ENCODE data around the gene CAMSAP1.
A peak's percentile ranks its signal among the peaks of the same experiment; 100 is the strongest.
"Not testable (repeated sequence)": the region's sequence is repeated elsewhere in the genome, so short reads cannot be mapped to it uniquely, and the experiment has no call there.

Gene CAMSAP1, protein sequence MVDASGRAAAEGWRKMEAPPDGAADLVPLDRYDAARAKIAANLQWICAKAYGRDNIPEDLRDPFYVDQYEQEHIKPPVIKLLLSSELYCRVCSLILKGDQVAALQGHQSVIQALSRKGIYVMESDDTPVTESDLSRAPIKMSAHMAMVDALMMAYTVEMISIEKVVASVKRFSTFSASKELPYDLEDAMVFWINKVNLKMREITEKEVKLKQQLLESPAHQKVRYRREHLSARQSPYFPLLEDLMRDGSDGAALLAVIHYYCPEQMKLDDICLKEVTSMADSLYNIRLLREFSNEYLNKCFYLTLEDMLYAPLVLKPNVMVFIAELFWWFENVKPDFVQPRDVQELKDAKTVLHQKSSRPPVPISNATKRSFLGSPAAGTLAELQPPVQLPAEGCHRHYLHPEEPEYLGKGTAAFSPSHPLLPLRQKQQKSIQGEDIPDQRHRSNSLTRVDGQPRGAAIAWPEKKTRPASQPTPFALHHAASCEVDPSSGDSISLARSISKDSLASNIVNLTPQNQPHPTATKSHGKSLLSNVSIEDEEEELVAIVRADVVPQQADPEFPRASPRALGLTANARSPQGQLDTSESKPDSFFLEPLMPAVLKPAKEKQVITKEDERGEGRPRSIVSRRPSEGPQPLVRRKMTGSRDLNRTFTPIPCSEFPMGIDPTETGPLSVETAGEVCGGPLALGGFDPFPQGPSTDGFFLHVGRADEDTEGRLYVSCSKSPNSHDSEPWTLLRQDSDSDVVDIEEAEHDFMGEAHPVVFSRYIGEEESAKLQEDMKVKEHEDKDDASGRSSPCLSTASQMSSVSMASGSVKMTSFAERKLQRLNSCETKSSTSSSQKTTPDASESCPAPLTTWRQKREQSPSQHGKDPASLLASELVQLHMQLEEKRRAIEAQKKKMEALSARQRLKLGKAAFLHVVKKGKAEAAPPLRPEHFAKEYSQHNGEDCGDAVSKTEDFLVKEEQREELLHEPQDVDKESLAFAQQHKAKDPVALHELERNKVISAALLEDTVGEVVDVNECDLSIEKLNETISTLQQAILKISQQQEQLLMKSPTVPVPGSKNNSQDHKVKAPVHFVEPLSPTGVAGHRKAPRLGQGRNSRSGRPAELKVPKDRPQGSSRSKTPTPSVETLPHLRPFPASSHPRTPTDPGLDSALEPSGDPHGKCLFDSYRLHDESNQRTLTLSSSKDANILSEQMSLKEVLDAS (N-terminal part only)

DNA sequence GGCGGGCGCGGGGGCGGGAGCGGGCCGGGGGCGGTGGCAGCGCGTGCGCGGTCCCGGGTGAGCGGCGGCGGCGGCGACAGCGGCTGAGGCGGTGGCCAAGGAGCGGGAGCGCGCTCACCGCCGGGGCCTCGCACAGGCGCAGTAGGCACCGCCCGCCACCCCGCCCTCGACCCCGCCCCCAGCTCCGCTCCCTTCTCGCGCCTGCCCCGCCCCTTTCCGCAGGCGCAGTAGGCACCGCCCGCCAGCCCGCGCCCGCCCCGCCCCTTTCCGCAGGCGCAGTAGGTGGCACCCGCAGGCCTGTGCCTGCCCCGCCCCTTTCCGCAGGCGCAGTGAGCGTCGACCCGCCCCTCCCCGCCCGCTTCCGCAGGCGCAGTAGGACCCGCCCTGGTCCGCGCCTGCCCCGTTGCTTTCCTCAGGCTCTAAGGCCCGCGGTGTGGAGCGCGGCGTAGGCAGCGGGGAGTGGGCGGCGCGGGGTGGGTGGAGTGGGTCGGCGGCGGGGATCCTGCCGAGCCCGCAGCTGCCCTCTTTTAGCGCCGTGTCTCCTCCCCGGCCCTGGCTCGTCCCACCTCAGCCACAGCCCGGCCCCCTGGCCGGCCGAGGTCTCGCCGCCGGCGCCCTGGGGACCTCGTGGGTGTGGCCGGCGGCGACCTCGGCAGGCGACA is at the start of gene CAMSAP1:
Gene CAMSAP1 (minus strand): TSS at position 116 of the 662 bp plus-strand sequence. CDS start 387 bp downstream, outside the sequence.
- TF ChIP-seq CTCF (IDR thresholded peaks at IDR 0.05; ENCODE audit: low read depth, low read length, missing control alignments) = no peak
- H3K4me3 ChIP-seq (ENCODE audit: low read depth, low read length) = peak within 1 kb of the TSS; percentile 69
- in situ Hi-C loops (cut with HindIII; ENCODE audit: low sequenced_read_pairs) = no loop called here
- peak; percentile 72 for DNase-seq (ENCODE audit: low read depth)

DNA sequence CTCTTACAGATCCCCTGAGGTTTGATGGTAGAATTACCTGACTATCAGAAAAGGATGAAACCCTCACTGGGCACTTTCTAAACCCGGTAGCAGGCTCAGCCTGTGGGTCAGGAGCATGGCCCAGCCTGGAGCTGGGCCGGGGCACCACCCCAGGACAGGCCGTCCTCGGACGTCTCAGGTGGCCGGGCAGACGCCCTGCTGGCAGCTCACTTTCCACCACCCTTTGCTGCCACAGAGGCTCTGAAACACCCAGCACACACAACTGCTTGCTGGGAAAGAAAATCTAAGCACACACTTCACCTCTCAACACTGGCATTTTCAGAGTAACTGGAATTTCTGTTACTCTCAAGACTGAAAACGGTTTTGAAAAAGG is 49.4 kb upstream of the CAMSAP1 start:
- in situ Hi-C loops (cut with HindIII; ENCODE audit: low sequenced_read_pairs) = loop anchor here (10.0 kb wide), 1 partner anchor 242 kb away; no protein-coding TSS in a partner anchor

DNA sequence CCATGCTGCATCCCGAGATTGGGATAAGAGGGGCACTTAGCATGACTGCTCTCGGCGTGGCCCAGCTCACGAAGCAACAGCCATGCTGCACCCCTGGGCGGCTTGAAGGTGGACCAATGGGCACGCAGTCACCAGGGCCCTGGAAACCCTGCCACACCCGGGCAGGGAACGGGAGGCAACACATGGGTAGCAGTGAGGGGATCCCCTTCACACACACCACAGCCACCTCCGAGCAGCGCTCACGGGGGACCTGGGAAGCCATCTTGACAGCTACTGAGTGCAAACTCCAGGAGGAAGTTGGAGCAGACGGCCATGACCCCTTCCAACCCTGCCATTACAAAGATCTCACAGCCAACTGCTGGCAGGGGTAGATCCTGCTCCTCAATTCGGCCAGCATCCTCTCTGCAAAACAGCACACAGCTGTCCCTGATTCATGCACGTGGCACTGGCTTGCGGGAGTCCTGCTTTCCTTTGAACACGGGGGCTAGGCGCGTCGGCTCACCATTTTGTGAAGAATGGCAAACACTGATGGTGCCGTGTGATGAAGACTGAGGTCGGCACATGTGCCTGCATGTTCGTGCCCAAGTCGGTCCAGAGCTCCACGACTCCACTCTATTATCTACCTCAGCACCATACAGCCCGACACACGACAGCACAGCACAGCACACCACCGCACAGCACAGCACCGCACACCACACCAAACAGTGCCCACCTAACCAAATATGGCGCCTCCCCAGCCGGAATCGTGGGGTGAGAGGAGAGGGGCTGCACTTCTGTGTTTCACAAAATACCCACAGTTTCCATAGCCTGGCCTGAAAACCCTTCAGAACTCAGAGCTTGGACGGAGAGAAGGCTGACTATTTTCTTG is 48.8 kb upstream of the CAMSAP1 start:
- no peak for DNase-seq (ENCODE audit: low read depth)
- no peak overlapping the region for H3K4me3 ChIP-seq (ENCODE audit: low read depth, low read length)
- in situ Hi-C loops (cut with HindIII; ENCODE audit: low sequenced_read_pairs) = loop anchor here (10.0 kb wide), 1 partner anchor 241 kb away; no protein-coding TSS in a partner anchor
- no peak for TF ChIP-seq CTCF (IDR thresholded peaks at IDR 0.05; ENCODE audit: low read depth, low read length, missing control alignments)

More for the DNA sequence above, 49.4 kb upstream of the CAMSAP1 start:
- DNase-seq (ENCODE audit: low read depth) = no peak
- H3K4me3 ChIP-seq (ENCODE audit: low read depth, low read length) = no peak overlapping the region
- TF ChIP-seq CTCF (IDR thresholded peaks at IDR 0.05; ENCODE audit: low read depth, low read length, missing control alignments) = no peak

DNA sequence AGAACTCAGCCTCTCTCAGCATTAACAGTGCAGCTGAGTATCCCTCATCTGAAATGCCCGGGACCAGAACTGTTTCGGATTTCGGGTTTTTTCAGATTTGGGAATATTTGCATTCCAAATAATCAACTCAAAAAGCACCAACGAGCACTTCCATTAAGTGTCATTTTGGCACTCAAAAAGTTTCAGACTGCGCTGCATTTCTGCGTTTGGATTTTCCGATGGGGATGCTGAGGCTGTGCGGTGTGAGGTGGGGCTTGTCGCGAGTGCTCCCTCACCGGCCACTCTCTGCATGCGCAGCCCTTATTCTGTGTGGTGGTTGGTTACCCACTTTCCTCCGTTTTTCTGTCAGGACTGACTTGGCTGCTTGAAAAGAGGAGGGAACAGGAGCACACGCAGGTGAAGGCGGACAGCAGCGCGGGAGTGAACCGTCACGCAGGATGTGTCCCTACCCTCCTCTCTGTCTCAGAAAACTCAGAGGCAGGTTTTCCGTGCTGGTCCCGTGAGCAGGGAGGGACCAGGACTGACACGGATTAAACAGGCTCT is 45.4 kb upstream of the CAMSAP1 start:
- TF ChIP-seq CTCF (IDR thresholded peaks at IDR 0.05; ENCODE audit: low read depth, low read length, missing control alignments) = no peak
- in situ Hi-C loops (cut with HindIII; ENCODE audit: low sequenced_read_pairs) = loop anchor here (10.0 kb wide), 1 partner anchor 238 kb away; no protein-coding TSS in a partner anchor
- no peak for DNase-seq (ENCODE audit: low read depth)
- no peak overlapping the region for H3K4me3 ChIP-seq (ENCODE audit: low read depth, low read length)

DNA sequence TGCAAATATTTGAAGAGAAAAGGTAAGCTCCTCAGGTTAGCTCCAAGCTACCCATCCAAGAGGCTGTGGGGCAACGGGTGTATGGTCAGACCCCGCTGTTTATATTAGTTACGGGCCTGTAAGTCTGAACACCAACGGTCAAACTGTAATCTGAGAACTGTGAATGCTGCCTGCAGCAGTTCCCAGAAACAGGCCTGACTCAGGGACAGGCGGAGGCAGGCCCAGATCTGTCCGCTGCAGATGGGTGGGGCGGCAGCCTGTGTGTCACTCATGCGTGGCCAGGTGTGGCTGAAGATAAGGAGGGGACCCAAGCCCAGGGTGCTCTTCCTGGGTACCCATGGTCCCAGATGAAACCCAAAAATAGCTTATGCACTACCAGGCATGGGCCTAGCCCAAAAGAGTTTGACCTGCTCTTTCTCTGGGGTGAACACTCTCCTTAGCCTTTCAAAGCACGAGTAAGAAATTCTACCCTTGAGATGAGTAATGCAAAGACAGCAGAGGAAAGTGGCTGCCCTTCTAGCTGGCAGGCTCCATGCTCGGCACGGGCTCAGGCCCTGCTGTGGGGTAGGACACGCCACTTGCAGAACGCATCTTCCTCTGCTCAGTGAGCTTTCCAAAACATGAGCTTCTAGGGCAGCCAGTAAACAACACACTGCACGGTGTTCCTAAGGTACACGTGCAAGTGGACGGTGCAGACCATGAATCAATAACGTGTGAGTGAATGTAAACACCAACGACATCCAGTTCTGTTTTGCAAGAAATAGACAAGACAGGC is 44.7 kb upstream of the CAMSAP1 start:
- in situ Hi-C loops (cut with HindIII; ENCODE audit: low sequenced_read_pairs) = loop anchor here (10.0 kb wide), 1 partner anchor 237 kb away; no protein-coding TSS in a partner anchor
- DNase-seq (ENCODE audit: low read depth) = peak; percentile 32
- no peak for TF ChIP-seq CTCF (IDR thresholded peaks at IDR 0.05; ENCODE audit: low read depth, low read length, missing control alignments)
- H3K4me3 ChIP-seq (ENCODE audit: low read depth, low read length) = no peak overlapping the region

DNA sequence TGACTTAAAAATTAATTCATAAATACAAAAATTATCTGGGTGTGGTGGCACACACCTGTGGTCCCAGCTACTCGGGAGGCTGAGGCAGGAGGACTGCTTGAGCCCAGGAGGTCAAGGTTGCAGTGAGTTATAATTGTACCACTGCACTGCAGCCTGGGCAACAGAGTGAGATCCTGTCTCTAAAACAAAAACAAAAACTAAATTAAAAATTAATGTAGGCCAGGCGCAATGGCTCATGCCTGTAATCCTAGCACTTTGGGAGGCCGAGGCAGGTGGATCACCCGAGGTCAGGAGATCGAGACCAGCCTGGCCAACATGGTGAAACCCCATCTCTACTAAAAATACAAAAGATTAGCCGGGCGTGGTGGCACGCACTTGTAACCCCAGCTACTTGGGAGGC is 44.0 kb upstream of the CAMSAP1 start:
- H3K4me3 ChIP-seq (ENCODE audit: low read depth, low read length); DNase-seq (ENCODE audit: low read depth): not testable (repeated sequence)
- in situ Hi-C loops (cut with HindIII; ENCODE audit: low sequenced_read_pairs) = loop anchor here (10.0 kb wide), 1 partner anchor 237 kb away; no protein-coding TSS in a partner anchor

DNA sequence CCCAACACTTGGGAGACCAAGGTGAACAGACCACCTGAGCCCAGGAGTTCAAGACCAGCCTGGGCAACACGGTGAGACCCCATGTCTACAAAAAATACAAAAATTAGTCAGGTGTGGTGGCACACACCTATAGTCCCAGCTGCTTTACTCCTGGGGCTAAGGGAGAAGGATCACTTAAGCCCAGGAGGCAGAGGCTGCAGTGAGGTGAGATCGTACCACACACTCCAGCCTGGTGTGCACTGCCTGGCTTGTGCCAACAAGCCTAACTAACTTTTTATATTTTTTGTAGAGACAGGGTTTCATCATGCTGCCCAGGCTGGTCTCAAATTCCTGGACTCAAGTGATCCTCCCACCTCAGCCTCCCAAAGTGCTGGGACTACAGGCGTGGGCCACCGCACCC is 43.5 kb upstream of the CAMSAP1 start:
- not testable (repeated sequence) for DNase-seq (ENCODE audit: low read depth); H3K4me3 ChIP-seq (ENCODE audit: low read depth, low read length)
- in situ Hi-C loops (cut with HindIII; ENCODE audit: low sequenced_read_pairs) = loop anchor here (10.0 kb wide), 1 partner anchor 236 kb away; no protein-coding TSS in a partner anchor

Measured in astrocyte of the cerebellum (primary cell).